ENCODE measurements around the gene NRG2.

NRG2 gene

GRCh38 chr5:139837711-139838380 is 205.3 kb downstream of the NRG2 start:
- H3K27me3 ChIP-seq (ENCODE audit: control insufficient read depth, insufficient read depth, low read length) = peaks cover 3% of the 10 kb centered on the region
- no peaks in the 10 kb centered on the region for H3K36me3 ChIP-seq (ENCODE audit: control insufficient read depth, insufficient read depth, low read length)
- no peak overlapping the region for H3K9ac ChIP-seq (ENCODE audit: low read depth, low read length)
- no peaks in the 10 kb centered on the region for H3K4me1 ChIP-seq (ENCODE audit: control insufficient read depth, insufficient read depth, low read length)
- H3K4me3 ChIP-seq (ENCODE audit: low read depth, low read length) = no peak overlapping the region
- no peaks in the 10 kb centered on the region for H3K9me3 ChIP-seq (ENCODE audit: control insufficient read depth, insufficient read depth, low read length)

GRCh38 chr5:139836469-139837208 is 206.5 kb downstream of the NRG2 start:
- Histone ChIP-seq H3K4me3 (ENCODE audit: low read depth, low read length) (no peak overlapping the region), H3K27me3 (ENCODE audit: control insufficient read depth, insufficient read depth, low read length) (peaks cover 14% of the 10 kb centered on the region), H3K36me3 (ENCODE audit: control insufficient read depth, insufficient read depth, low read length) (no peaks in the 10 kb centered on the region), H3K4me1 (ENCODE audit: control insufficient read depth, insufficient read depth, low read length) (no peaks in the 10 kb centered on the region), H3K9me3 (ENCODE audit: control insufficient read depth, insufficient read depth, low read length) (no peaks in the 10 kb centered on the region), H3K9ac (ENCODE audit: low read depth, low read length) (no peak overlapping the region)

GRCh38 chr5:139835656-139836055 is 207.4 kb downstream of the NRG2 start:
- Histone ChIP-seq H3K27me3 (ENCODE audit: control insufficient read depth, insufficient read depth, low read length) (peaks cover 16% of the 10 kb centered on the region), H3K9me3 (ENCODE audit: control insufficient read depth, insufficient read depth, low read length) (no peaks in the 10 kb centered on the region), H3K4me1 (ENCODE audit: control insufficient read depth, insufficient read depth, low read length) (no peaks in the 10 kb centered on the region), H3K36me3 (ENCODE audit: control insufficient read depth, insufficient read depth, low read length) (no peaks in the 10 kb centered on the region), H3K4me3 (ENCODE audit: low read depth, low read length) (no peak overlapping the region), H3K9ac (ENCODE audit: low read depth, low read length) (no peak overlapping the region)

GRCh38 chr5:139833525-139833924 is 209.6 kb downstream of the NRG2 start:
- H3K27me3 ChIP-seq (ENCODE audit: control insufficient read depth, insufficient read depth, low read length) = peaks cover 16% of the 10 kb centered on the region
- no peaks in the 10 kb centered on the region for H3K36me3 ChIP-seq (ENCODE audit: control insufficient read depth, insufficient read depth, low read length)
- H3K4me3 ChIP-seq (ENCODE audit: low read depth, low read length) = no peak overlapping the region
- no peaks in the 10 kb centered on the region for H3K4me1 ChIP-seq (ENCODE audit: control insufficient read depth, insufficient read depth, low read length)
- no peaks in the 10 kb centered on the region for H3K9me3 ChIP-seq (ENCODE audit: control insufficient read depth, insufficient read depth, low read length)
- no peak overlapping the region for H3K9ac ChIP-seq (ENCODE audit: low read depth, low read length)

GRCh38 chr5:139831624-139832023 is 211.5 kb downstream of the NRG2 start:
- Histone ChIP-seq H3K9me3 (ENCODE audit: control insufficient read depth, insufficient read depth, low read length) (no peaks in the 10 kb centered on the region), H3K4me3 (ENCODE audit: low read depth, low read length) (no peak overlapping the region), H3K9ac (ENCODE audit: low read depth, low read length) (no peak overlapping the region), H3K4me1 (ENCODE audit: control insufficient read depth, insufficient read depth, low read length) (no peaks in the 10 kb centered on the region), H3K27me3 (ENCODE audit: control insufficient read depth, insufficient read depth, low read length) (peaks cover 16% of the 10 kb centered on the region), H3K36me3 (ENCODE audit: control insufficient read depth, insufficient read depth, low read length) (no peaks in the 10 kb centered on the region)

GRCh38 chr5:139829471-139829870 is 213.6 kb downstream of the NRG2 start:
- Histone ChIP-seq H3K9me3 (ENCODE audit: control insufficient read depth, insufficient read depth, low read length) (no peaks in the 10 kb centered on the region), H3K4me3 (ENCODE audit: low read depth, low read length) (no peak overlapping the region), H3K9ac (ENCODE audit: low read depth, low read length) (no peak overlapping the region), H3K36me3 (ENCODE audit: control insufficient read depth, insufficient read depth, low read length) (no peaks in the 10 kb centered on the region), H3K27me3 (ENCODE audit: control insufficient read depth, insufficient read depth, low read length) (peaks cover 16% of the 10 kb centered on the region), H3K4me1 (ENCODE audit: control insufficient read depth, insufficient read depth, low read length) (no peaks in the 10 kb centered on the region)

GRCh38 chr5:139828207-139828895 is 214.7 kb downstream of the NRG2 start:
- no peaks in the 10 kb centered on the region for H3K4me1 ChIP-seq (ENCODE audit: control insufficient read depth, insufficient read depth, low read length)
- no peaks in the 10 kb centered on the region for H3K9me3 ChIP-seq (ENCODE audit: control insufficient read depth, insufficient read depth, low read length)
- H3K27me3 ChIP-seq (ENCODE audit: control insufficient read depth, insufficient read depth, low read length) = peaks cover 16% of the 10 kb centered on the region
- H3K9ac ChIP-seq (ENCODE audit: low read depth, low read length) = no peak overlapping the region
- H3K4me3 ChIP-seq (ENCODE audit: low read depth, low read length) = no peak overlapping the region
- no peaks in the 10 kb centered on the region for H3K36me3 ChIP-seq (ENCODE audit: control insufficient read depth, insufficient read depth, low read length)

GRCh38 chr5:139825690-139826089 is 217.4 kb downstream of the NRG2 start:
- no peaks in the 10 kb centered on the region for H3K4me1 ChIP-seq (ENCODE audit: control insufficient read depth, insufficient read depth, low read length)
- no peaks in the 10 kb centered on the region for H3K27me3 ChIP-seq (ENCODE audit: control insufficient read depth, insufficient read depth, low read length)
- H3K9ac ChIP-seq (ENCODE audit: low read depth, low read length) = no peak overlapping the region
- H3K36me3 ChIP-seq (ENCODE audit: control insufficient read depth, insufficient read depth, low read length) = no peaks in the 10 kb centered on the region
- no peaks in the 10 kb centered on the region for H3K9me3 ChIP-seq (ENCODE audit: control insufficient read depth, insufficient read depth, low read length)
- no peak overlapping the region for H3K4me3 ChIP-seq (ENCODE audit: low read depth, low read length)

- Histone ChIP-seq H3K27me3 (ENCODE audit: control insufficient read depth, insufficient read depth, low read length) (no peaks in the 10 kb centered on the region), H3K36me3 (ENCODE audit: control insufficient read depth, insufficient read depth, low read length) (no peaks in the 10 kb centered on the region), H3K9me3 (ENCODE audit: control insufficient read depth, insufficient read depth, low read length) (no peaks in the 10 kb centered on the region), H3K4me3 (ENCODE audit: low read depth, low read length) (no peak overlapping the region), H3K4me1 (ENCODE audit: control insufficient read depth, insufficient read depth, low read length) (no peaks in the 10 kb centered on the region), H3K9ac (ENCODE audit: low read depth, low read length) (no peak overlapping the region)
Measured at GRCh38 chr5:139823757-139824355, 219.2 kb downstream of the NRG2 start.

GRCh38 chr5:139822553-139823425 is 220.3 kb downstream of the NRG2 start:
- Histone ChIP-seq H3K4me1 (ENCODE audit: control insufficient read depth, insufficient read depth, low read length) (no peaks in the 10 kb centered on the region), H3K36me3 (ENCODE audit: control insufficient read depth, insufficient read depth, low read length) (no peaks in the 10 kb centered on the region), H3K9me3 (ENCODE audit: control insufficient read depth, insufficient read depth, low read length) (no peaks in the 10 kb centered on the region), H3K27me3 (ENCODE audit: control insufficient read depth, insufficient read depth, low read length) (no peaks in the 10 kb centered on the region), H3K9ac (ENCODE audit: low read depth, low read length) (no peak overlapping the region), H3K4me3 (ENCODE audit: low read depth, low read length) (no peak overlapping the region)
